CMK (cell line): ENCODE results near the gene PRTFDC1.
"Not testable (repeated sequence)": the region's sequence is repeated elsewhere in the genome, so short reads cannot be mapped to it uniquely, and the experiment has no call there.

Experiments
- DNase-seq: peaks from one replicate; pipeline ENCODE4 v3.0.0-alpha.2; 2010; ENCODE audit warnings: low read depth

The PRTFDC1 gene

DNA sequence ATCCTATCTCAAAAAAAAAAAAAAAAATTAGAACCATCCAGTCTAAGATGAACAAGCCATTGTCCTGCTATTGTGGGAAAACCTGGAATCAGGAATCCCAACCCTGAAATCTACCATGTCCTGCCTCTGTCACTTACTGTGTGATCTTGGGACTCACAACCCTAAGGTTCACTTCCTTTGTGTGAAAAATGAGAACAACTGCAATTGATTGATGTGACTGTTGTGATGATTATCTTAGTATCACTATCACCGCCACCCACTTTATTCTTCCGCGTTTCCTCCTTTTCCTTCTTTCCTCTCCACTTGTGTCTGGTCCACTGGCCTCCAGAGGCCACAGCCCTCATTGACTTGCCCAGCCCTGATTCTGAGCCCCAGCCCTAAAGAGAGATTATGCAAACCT is 12.6 kb upstream of the PRTFDC1 start:
- no peak for DNase-seq

- no peak for DNase-seq
Observed at GRCh38 chr10:24963521-24964041, 11.2 kb upstream of the PRTFDC1 start.

- no peak for DNase-seq
Observed at GRCh38 chr10:24962995-24963394, 10.6 kb upstream of the PRTFDC1 start.

GRCh38 chr10:24961582-24961981 is 9.2 kb upstream of the PRTFDC1 start:
- no peak for DNase-seq

- no peak for DNase-seq
Observed at GRCh38 chr10:24959382-24959730, 7.0 kb upstream of the PRTFDC1 start.

GRCh38 chr10:24958721-24959381 is 6.4 kb upstream of the PRTFDC1 start:
- DNase-seq: peak; percentile 54

DNA sequence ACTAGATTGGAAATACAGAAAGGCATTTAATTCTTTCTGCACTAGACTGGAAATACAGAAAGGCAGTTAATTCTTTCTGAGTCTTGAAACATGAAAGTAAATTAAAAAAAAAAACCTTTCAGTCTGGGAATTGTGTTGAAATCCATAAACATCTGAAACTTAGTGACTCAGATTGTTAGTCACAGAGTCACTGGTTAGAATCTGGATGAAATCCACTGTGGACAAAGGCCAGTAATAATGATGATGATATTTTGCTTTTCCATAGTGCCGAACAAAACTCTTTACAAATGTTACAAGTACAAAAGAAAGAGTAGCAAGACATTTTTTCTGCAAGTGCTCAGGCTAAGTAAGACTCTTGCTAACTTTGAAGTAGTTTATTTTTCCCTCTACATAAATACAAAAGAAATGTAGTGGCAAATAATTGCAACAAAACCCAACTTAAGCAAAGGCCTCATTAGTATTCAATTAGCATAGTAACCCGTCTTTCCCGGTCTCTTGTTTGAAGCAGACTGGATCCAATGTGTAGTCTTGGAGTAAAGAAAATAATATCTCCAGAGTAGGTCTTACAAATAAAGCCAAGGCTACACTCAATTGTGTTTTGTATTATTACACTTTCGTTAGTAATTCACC is 5.8 kb upstream of the PRTFDC1 start:
- no peak for DNase-seq

DNA sequence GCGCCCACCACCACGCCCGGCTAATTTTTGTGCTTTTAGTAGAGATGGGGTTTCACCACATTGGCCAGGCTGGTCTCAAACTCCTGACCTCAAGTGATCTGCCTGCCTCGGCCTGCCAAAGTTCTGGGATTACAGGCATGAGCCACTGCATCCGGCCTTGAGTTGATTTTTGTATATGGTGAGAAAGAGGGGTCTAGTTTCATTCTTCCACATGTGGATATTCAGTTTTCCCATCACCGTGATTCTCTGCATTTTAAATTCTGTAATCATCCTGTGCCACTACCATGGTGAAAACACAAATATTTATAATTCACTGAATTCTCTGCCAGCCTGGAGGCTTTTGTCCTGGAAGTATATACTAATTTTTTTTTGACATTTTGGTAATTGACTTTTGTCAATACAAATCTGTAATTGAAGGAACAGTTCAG is 5.2 kb upstream of the PRTFDC1 start:
- DNase-seq: not testable (repeated sequence)

DNA sequence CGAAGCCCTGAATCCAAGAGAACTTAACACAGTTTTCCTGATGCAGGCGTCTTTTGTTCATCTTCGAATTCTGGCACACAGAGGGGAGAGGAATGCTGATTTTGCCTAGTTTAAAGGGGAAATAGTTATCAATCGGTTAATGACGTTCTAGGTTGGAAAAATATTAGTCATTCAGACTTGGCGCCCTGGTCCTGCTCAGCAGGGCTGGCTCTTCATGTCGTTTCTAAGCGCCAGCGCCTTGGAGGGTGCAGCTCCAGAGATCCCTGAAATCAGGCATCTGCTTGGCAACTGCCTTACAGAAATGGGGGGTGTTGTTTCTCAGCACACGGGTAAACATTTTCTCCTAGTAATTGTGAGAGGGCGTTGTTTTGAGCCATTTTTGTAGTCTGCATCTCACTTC is 1.3 kb upstream of the PRTFDC1 start:
- DNase-seq: no peak

DNA sequence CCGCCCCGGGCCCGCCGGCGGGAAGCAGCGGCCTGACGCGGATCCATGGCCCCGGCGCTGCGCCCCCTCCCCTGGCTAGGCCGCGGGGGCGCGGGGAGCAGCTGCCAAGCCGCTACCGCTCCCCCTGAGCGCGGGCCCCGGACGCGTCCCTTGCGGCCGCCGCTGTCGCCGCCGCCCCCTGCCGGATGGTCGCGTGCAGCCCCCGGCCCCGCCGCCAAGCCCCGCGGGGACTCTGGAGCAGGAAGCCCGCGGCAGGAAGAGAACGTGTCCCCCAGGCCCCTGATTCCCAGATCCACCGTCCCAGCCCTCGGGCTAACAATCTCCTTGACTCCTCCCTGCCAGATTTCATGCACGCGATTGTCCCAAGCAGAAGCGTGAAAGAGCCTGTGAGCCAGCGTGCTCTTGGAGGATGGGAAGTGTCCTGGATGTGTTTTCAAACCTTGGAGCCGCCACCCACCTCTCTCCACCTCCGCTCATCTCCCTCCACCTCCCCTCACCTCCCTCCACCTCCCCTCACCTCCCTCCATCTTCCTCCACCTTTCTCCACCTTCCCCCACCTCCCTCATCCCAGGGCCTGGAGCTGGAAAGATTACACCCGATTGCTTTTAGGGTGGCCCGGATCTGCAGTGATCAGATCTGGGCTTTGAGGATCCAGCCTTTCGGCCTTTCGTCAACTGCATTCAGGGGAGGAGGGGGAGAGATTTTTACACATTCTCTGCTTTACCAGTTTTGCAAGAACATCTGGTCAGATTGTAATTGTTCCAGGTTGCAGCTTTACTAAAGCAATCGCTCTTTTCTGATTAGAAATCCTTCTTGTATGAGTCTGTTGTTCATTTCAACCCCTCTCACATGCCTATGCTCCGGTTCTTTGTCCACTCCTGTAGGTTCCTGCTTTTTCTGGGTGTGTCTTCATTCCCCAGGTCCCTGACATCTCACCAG is 570 bp upstream of the PRTFDC1 start:
- peak; percentile 58 for DNase-seq

DNA sequence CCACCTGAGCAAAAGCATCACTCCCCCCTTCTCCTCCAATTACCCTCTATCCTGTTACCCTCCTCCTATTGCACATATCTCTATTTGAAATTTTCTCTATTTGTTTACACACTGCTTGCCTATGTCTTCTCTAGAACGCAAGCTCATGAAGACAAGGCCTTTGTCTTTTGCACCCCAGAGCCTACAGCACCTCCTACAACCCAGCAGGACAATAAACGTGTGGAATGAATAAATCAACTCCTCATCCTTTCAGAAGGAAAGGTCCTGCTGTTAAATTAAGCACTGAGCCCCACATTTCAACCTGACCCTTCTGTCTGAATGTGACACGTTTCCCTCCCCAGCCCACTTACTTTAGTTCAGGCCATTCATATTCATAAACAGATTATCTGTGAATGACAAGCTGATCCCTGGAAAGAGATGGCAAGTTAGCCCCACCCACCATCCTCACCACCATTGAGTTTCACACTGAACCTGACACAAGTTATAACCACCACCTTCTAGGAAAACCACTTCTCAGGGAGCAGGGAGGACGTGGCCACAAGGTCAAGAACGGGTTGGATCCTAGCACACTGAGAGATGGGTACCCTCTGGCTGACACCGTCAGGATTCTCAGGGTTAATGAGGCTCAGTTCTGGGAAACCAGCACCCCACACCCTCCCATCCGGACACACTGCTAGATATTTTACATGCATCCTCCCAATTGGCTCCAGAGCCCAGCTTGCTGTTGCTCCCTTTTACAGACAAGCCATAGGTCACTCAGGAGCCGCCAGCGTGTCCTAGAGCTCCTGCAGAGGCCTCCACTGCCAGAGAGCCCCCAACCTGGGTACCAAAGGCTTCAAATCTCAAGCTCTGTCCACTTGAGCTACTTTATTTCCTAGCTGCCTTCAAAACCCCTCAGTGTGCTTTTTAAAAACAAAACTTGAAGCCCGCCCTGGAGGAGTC is 934 bp downstream of the PRTFDC1 start:
- no peak for DNase-seq

DNA sequence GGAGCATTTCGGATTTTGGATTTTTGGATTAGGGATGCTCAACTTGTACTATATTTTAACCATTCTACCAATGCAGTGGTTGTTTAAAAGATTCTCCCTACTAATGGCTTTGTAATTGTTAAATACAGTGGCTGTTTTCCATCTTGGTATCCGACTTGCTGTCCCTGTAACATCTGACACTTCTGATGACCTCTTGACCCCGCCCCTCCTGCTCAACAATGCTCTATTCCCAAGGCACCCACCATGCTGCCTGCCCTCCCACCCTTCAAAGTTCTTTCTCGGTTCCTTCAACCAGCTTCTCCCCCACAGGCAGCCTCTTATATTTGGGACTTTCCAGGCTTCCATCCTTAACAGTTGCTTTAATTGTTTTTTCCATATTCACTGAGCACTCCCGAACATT is 2.0 kb downstream of the PRTFDC1 start:
- no peak for DNase-seq

DNA sequence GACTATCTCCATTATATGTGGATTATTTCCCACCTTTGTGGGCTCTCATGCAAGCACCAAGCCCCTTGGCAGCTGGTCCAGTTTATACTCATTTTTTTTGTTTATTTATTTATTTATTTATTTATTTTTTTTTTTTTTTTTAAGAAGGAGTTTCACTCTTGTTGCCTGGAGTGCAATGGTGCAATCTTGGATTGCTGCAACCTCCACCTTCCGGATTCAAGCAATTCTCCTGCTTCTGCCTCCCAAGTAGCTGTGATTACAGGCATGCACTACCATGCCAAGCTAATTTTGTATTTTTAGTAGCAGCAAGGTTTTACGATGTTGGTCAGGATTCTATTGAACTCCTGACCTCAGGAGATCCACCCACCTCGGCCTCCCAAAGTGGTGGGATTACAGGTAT is 2.8 kb downstream of the PRTFDC1 start:
- DNase-seq: no peak

GRCh38 chr10:24947304-24948097 is 4.9 kb downstream of the PRTFDC1 start:
- DNase-seq: no peak

DNA sequence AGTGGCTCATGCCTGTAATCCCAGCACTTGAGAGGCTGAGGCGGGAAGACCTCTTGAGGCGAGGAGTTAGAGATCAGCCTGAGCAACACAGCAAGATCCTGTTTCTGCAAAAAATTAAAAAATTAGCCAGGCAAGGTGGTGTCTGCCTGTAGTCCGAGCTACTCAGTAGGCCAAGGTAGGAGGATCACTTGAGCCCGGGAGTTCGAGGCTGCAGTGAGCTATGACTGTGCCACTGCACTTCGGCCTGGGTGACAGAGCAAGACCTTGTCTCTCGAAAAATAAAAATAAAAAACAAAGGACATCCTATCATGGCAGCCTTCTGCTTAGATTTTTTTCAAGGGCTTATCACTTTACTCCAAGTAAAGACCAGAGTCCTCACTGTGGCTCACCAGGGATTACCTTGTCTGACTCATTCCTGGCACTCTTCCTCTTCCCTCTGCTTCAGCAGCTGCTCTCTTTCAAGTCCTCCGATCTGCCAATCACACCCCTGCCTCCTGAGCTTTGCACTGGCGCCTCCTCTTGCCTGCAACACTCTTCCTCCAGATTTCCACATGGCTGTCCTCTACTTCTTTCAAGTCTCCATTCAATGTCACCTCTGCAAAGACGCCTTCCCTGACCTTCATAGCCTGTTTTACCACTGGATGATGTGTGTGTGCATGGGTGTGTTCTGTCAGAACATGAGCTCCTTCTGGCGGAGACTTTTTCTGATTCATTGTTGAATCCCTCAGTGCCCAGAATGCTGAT is 7.7 kb downstream of the PRTFDC1 start:
- DNase-seq: no peak

DNA sequence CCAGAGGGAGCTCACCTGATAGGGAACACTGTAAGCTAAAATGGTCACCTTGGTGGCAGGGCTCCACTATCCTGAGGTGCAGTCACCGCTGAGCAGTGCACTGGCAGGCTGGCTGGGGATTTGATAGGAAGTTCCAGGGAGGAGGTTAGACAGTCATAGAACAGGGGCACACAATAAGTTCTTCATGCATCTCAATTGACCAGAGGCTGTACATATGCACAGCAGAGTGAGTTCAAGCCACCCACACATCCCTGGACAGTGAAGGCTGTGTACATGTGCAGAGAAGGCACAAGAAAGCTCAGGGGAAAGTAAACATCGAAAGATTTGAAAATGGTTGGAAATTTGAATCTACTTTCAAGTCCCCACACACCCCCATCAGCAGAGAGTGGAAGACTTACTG is 13.9 kb downstream of the PRTFDC1 start:
- DNase-seq: no peak

GRCh38 chr10:24938076-24938475 is 14.3 kb downstream of the PRTFDC1 start:
- DNase-seq: no peak

GRCh38 chr10:24935504-24936292 is 16.7 kb downstream of the PRTFDC1 start:
- no peak for DNase-seq

- no peak for DNase-seq
Observed at GRCh38 chr10:24931236-24931635, 21.2 kb downstream of the PRTFDC1 start.
